Left colon (tissue), 2 donors: ENCODE measurements around the gene DCAF17. TPM values are rescaled to one million over a fixed set of nuclear protein-coding genes. Genes with fewer than 3 reads are reported as not detected.

Experiments used
- ATAC-seq: fragments of 200-7000 bp; cut with Tn5 transposase; one replicate; pipeline ENCODE4 v1.9.1; 2020; ENCODE audit warnings: mild to moderate bottlenecking, moderate library complexity
- DNase-seq, 2 donors: peaks; one replicate each; pipeline ENCODE4 v3.0.0-alpha.2; 2020
- intact Hi-C, 2 donors: fragments of 100-400 bp; cut with DNase I in 1 of 2; cut with micrococcal nuclease in 1 of 2; formaldehyde crosslinking; loops; one replicate each; pipeline versions ENCODE4 v1.11.2 to v1.14.0; 2022; cut with DNase I, micrococcal nuclease
- total RNA-seq, 2 donors: library from RNA; stranded (reverse); fragmentation: NEBNext Ultra II Directional; extraction: Animal tissue kit (Norgen Biotek cat#: 25700); gene quantifications; one replicate each; pipeline ENCODE4 v1.2.1, GENCODE V29; 2021
- donor health status: DM: no; HTN: no; CAD: no.
- donor health status: DM: yes; HTN: yes; CAD: no.

DCAF17 gene
- total RNA-seq, 2 donors from 2014 or later = 10.7 to 15.6 TPM

GRCh38 chr2:171433763-171434012 is 338 bp upstream of the DCAF17 start, which contains the start of gene METTL8:
Gene METTL8 (minus strand): TSS chr2:171433990. CDS start chr2:171392185, 41,805 bp downstream.
- ATAC-seq = no peak
- DNase-seq = no peak
- intact Hi-C loops = no loop called here

GRCh38 chr2:171436307-171436706 is 2.3 kb downstream of the DCAF17 start:
- DNase-seq = no peak
- ATAC-seq = no peak
- intact Hi-C loops = no loop called here

- ATAC-seq = no peak
- intact Hi-C loops = no loop called here
- no peak for DNase-seq
Measured at GRCh38 chr2:171441470-171441869, 7.4 kb downstream of the DCAF17 start.

- ATAC-seq (peak; percentile 40), DNase-seq (no peak)
- intact Hi-C loops = no loop called here
Measured at GRCh38 chr2:171447675-171448074, 13.6 kb downstream of the DCAF17 start.

- ATAC-seq = no peak
- intact Hi-C loops = no loop called here
- no peak for DNase-seq
Measured at GRCh38 chr2:171451074-171451473, 17.0 kb downstream of the DCAF17 start.

- intact Hi-C loops = no loop called here
- ATAC-seq (no peak), DNase-seq (no peak)
Measured at GRCh38 chr2:171452773-171453172, 18.7 kb downstream of the DCAF17 start.

GRCh38 chr2:171459498-171459897 is 25.5 kb downstream of the DCAF17 start:
- no peak for ATAC-seq
- DNase-seq = no peak
- intact Hi-C loops = no loop called here

GRCh38 chr2:171460537-171460936 is 26.5 kb downstream of the DCAF17 start:
- no peak for ATAC-seq
- DNase-seq = no peak
- intact Hi-C loops = no loop called here

- ATAC-seq (no peak), DNase-seq (no peak)
- intact Hi-C loops = no loop called here
Measured at GRCh38 chr2:171469176-171469575, 35.1 kb downstream of the DCAF17 start.

- ATAC-seq (no peak), DNase-seq (no peak)
- intact Hi-C loops = no loop called here
Measured at GRCh38 chr2:171470129-171470528, 36.1 kb downstream of the DCAF17 start.

- ATAC-seq (peak; percentile 79), DNase-seq (no peak)
- intact Hi-C loops = no loop called here
Measured at GRCh38 chr2:171475979-171476378, 42.0 kb downstream of the DCAF17 start.

GRCh38 chr2:171478345-171478744 is 44.3 kb downstream of the DCAF17 start:
- intact Hi-C loops = no loop called here
- ATAC-seq = peak; percentile 71
- DNase-seq = no peak

GRCh38 chr2:171479154-171479814 is 45.3 kb downstream of the DCAF17 start:
- no peak for ATAC-seq
- intact Hi-C loops = no loop called here

GRCh38 chr2:171480908-171481307 is 46.9 kb downstream of the DCAF17 start:
- no peak for DNase-seq
- ATAC-seq = no peak
- intact Hi-C loops = no loop called here

More at GRCh38 chr2:171479154-171479814, 45.3 kb downstream of the DCAF17 start:
- DNase-seq = no peak

GRCh38 chr2:171482308-171482707 is 48.3 kb downstream of the DCAF17 start:
- intact Hi-C loops = no loop called here
- ATAC-seq = no peak
- no peak for DNase-seq

- intact Hi-C loops = no loop called here
- ATAC-seq = no peak
- no peak for DNase-seq
Measured at GRCh38 chr2:171482877-171483276, 48.9 kb downstream of the DCAF17 start.

GRCh38 chr2:171483793-171484192 is 49.8 kb downstream of the DCAF17 start:
- DNase-seq (no peak), ATAC-seq (no peak)
- intact Hi-C loops = no loop called here

- intact Hi-C loops = no loop called here
- no peak for ATAC-seq
- no peak for DNase-seq
Measured at GRCh38 chr2:171485116-171485515, 51.1 kb downstream of the DCAF17 start.

GRCh38 chr2:171487201-171487600 is 53.2 kb downstream of the DCAF17 start:
- intact Hi-C loops = no loop called here
- ATAC-seq (no peak), DNase-seq (no peak)

- intact Hi-C loops = no loop called here
- peak; percentile 75 to 93 for DNase-seq
- peak; percentile 65 for ATAC-seq
Measured at GRCh38 chr2:171487803-171488259, 53.8 kb downstream of the DCAF17 start.

GRCh38 chr2:171490577-171490976 is 56.6 kb downstream of the DCAF17 start:
- intact Hi-C loops = no loop called here
- ATAC-seq (peak; percentile 83), DNase-seq (peak; percentile 42 to 73)
